Forelimb muscle (tissue), 1 donor: Measurements from ENCODE around the gene MMD. TPM values are rescaled to one million over a fixed set of nuclear protein-coding genes. Genes with fewer than 3 reads are reported as not detected.
"Not testable (repeated sequence)": the region's sequence is repeated elsewhere in the genome, so short reads cannot be mapped to it uniquely, and the experiment has no call there.

ENCODE experiments used
- DNase-seq: peaks from one replicate; pipeline ENCODE4 v3.0.0-alpha.2; 2013; ENCODE audit warnings: low read depth
- polyA plus RNA-seq: library from polyadenylated mRNA; unstranded; fragments of 120-200 nt; gene quantifications from one replicate; pipeline ENCODE4 v1.2.1, GENCODE V29; 2013; ENCODE audit not compliant: insufficient read length

MMD gene
- polyA plus RNA-seq, 1 donor: 14.0 TPM

DNA sequence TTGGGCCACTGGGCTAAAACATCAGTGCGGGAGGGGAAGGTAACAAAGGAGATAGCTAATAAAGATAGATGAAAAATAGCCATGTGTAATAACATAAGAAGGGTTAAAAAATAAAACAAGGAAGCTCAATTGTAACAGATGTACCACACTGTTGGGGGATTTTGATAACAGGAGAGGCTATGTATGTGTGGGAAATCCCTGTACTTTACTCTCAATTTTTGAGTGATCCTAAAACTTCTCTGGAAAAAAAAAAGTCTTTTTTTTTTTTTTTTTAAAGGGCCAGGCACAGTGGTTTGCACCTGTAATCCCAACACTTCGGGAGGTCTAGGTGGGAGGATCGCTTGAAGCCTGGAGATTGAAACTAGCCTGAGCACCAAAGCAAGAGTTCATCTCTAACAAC, 1.9 kb upstream of the MMD start:
- no peak for DNase-seq

DNA sequence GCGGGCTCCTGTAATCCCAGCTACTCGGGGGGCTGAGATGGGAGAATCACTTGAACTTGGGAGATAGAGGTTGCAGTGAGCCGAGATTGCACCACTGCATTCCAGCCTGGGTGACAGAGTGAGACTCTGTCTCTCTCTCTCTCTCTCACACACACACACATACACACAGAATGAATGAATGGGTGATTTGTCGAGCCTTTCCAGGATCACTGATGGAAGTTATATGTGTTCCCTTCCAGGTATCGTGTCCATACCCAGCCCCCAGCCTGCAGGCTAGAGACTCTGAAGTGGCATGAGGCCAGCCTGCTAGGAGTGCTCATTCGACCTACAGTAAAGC, 1.2 kb upstream of the MMD start:
- not testable (repeated sequence) for DNase-seq

GRCh38 chr17:55420776-55421178, 858 bp downstream of the MMD start:
- DNase-seq: no peak

DNA sequence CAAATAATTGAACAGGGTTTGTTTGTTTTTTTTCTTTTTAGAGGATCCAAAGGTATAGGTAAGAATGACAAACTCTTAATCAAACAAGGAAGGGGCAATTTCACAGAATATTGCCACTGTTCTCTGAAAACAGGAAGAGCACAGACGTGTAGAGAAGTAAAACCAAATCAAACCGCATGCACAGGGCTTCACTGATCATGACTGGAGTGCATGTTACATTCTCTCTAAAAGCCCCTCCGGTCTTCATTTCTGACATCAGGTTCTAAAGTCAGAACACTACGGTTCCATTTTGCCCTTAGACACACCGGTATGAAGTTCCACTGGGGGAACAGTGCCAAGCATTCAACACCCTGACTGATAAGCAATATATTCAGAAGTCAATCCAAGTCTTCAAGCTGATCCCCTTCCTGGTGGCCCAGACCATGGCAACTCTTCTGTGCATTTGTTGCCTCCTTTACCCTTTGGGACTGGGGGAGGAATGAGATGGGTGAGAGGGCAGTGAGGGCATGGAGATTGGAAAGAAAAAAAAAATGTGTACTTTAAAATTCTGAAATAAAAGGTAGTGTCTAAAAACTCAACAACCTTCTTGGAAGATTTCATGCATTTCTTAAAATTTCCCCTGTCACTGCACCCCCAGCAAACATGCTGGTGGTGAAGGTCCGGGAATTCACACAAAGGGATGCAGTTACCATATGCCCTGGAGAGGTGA, 1.4 kb downstream of the MMD start:
- no peak for DNase-seq

DNA sequence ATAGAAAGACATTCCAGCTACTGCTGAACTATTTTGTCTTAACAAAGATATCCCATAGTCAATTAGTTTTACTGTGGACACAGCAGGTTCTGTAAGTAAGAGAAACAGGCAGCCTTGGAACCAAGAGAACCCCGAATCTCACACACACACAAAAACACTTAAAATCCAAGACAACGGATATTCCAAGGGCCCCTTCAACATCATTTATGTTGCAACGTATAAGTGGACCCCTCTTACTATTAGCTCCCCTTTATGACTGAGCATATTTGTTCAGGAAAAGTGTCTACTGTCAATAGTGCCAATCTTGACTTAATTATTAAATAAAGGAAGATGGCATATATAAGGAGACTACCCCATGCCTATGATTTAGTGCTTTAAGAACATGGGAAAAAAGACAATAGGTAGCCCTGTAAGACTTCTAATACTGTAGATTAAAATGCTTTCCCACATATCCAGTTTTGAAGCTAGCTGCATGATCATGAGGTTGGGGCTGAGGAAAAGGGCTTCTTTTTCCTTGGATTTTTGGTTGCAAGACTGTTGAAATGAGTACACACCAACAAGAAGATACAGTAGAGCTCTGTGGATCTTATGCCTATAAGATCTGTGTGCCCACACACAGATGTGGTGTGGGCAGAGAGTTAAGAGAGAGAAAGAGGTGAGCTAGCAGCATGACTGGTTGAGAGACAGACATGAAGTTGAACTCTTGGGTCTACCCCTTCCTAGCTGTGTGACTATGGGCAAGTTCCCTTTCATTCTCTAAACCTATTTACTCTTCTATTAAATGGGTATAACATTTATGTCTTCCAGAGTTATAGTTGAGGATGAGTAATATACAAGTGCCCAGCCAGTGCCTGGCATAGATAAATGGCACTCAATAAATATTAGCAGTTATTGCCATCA, 3.0 kb downstream of the MMD start:
- no peak for DNase-seq

DNA sequence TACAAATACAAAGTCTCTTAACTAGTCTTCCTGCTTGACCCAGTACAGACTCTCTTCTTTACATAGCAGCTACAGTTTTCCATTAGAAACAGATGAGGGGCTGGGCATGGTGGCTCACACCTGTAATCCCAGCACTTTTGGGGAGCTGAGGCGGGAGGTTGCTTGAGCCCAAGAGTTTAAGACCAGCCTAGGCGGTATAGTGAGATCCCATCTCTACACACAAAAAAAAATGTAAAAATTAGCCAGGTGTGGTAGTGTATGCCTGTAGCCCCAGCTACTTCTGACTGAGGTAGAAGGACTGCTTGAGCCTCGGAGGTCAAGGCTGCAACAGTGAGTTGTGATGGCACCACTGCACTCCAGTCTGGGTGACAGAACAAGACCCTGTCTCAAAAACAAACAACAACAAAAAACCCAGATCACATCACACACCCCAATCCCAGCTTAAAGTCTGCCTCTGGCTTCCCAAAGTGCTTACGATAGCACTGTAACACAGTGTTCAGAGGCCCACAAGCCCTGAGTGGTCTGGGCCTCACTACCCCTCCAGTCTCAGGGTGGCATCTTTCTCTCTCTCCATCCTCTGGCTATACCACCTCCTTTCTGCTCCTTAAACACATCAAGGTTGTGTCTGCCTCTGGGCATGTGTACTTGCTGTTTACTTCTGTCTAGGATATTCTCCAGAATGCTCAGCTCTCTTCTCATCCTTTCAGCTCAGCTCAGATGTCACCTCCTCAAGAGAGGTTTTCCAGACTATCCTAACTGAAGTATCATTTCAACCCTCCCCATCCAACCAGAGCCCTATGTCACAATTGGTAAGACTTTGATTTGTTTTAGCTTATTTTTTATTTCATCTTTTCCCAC, 4.0 kb downstream of the MMD start:
- DNase-seq: no peak

GRCh38 chr17:55416470-55417052, 5.1 kb downstream of the MMD start:
- no peak for DNase-seq

DNA sequence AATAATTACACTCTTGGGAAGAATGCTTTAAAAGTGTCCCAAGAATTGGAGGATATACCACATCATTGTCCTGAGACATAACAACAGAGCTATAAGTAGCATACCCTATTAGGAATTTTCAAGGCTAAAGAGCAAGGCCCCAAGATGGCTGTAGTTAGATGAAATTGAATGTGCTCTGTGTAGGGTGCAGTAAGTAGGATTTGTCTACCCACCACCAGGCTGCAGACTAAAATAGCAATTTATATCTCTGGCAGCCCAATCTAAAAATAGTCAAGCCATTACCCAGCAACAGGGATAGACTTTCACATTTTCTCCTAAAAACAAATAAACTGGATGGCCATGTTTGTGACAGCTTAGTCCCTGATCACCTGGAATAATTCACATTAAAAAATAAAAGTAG, 5.6 kb downstream of the MMD start:
- no peak for DNase-seq

DNA sequence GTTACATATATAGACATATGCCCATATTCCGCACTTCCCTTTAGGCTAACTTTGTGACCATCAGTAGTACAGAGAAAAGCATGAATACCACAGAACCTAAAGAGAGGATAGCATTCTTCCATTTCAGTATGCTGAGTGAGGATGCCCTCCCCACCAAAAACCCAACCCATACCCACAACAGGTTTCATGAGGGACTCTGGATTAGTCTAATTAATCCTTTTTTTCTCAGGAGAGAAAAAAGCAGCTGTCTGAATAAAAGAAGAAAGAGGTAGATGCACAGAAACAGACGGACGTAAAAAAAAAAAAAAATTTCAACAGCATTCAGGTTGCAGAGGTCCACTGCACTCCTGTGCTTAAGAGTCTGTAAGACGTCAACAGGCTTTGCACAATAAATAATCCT, 6.7 kb downstream of the MMD start:
- no peak for DNase-seq

DNA sequence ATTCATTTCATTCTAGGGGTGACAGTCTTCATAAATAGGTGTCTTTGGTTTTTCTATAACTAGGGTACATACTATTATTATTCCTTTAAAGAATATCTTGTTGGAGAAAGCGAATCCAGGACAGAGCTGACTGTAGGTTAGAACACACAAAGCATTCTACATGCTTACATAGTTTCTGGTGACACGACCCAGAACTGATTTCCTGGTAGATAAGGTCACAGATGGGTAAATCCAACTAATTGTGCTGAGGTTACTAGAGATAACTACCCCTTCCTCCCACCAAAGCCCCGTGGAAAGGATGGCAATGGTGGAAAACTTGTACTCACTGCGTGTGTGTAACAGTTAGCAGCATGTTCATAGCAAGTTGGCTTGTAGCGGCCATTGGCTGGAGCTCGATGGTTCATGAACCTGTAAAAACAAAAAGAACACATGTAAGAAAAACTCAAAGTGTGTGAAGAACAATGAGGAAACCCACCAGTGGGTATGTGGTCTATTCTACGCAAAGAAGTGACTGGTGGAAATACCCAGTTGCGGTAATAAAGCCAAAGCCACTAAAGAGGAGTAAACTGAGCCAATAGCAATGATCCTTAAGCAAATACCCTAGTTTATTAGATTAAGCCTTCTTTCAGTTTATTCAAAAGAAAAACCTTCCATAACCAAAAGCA, 7.7 kb downstream of the MMD start:
- DNase-seq: no peak

GRCh38 chr17:55411463-55411855, 10.2 kb downstream of the MMD start:
- DNase-seq: no peak

DNA sequence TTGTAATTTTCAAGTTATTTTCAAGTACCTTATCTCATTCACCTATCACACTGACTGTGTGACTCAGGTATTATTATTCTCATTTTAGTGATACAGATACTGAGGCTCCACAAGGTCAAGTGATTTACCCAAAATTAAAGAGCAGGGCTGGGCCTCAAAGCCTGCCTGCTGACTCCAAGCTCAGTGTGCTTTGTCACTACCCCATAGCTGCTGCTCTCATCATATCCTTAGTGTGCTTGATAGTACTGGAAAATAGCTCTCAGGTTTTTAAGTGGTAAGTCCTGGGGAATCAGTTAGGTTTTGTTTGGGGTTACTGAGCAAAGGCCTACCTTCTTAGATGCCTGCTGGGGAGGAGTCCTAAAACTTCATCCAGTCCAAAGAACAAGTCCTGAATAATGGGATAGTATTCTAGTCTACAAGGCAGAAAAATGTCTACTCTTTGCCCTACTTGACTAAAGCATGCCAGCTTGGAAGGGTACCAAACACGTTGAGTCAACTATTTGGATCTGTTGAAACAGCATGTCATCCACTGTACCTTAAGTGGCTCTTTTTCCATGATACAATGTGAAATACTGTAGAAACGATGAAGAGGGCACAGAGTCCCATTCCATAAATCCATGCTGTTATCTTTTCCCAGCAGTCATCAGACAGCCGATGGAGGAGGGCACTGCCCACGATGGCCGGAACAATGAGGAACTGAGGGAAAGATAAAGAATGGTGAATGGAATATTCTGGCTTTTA, 10.7 kb downstream of the MMD start:
- DNase-seq: no peak

- no peak for DNase-seq
Observed at GRCh38 chr17:55409030-55409800, 12.4 kb downstream of the MMD start.

GRCh38 chr17:55407641-55408566, 13.7 kb downstream of the MMD start:
- DNase-seq: no peak

- no peak for DNase-seq
Observed at GRCh38 chr17:55405600-55405999, 16.0 kb downstream of the MMD start.

- not testable (repeated sequence) for DNase-seq
Observed at GRCh38 chr17:55404197-55404596, 17.4 kb downstream of the MMD start.

GRCh38 chr17:55402374-55402773, 19.3 kb downstream of the MMD start:
- no peak for DNase-seq

- DNase-seq: no peak
Observed at GRCh38 chr17:55398689-55399088, 22.9 kb downstream of the MMD start.
